G401 (cell line): ENCODE results near the gene TNKS1BP1. TPM values are rescaled to one million over a fixed set of nuclear protein-coding genes. Genes with fewer than 3 reads are reported as not detected.
"Not testable (repeated sequence)": the region's sequence is repeated elsewhere in the genome, so short reads cannot be mapped to it uniquely, and the experiment has no call there.

ENCODE experiments used
- DNase-seq: peaks from one replicate; pipeline ENCODE4 v3.0.0-alpha.2; 2015; ENCODE audit warnings: low spot score
- in situ Hi-C: cut with HindIII; loops from 2 replicates; pipeline ENCODE4 v1.10.0; 2016; ENCODE audit warnings: low sequenced_read_pairs, mixed read lengths
- total RNA-seq: library from RNA; depleted of rRNA; stranded (reverse); fragments of >200 nt; shearing (Covaris generic); gene quantifications from 2 replicates; pipeline ENCODE4 v1.2.3, GENCODE V29; 2014; rRNA removed

Gene TNKS1BP1
- total RNA-seq = 36.0 and 46.3 TPM in 2 replicates

GRCh38 chr11:57324886-57325734 is at the start of gene TNKS1BP1:
TNKS1BP1 (minus strand) TSS chr11:57324952; CDS start chr11:57321885, 3,067 bp downstream.
- peak; percentile 97 for DNase-seq
- in situ Hi-C loops = no loop called here

- in situ Hi-C loops = no loop called here
Observed at GRCh38 chr11:57373146-57373545, 48.4 kb upstream of the TNKS1BP1 start.

GRCh38 chr11:57370941-57371340 is 46.2 kb upstream of the TNKS1BP1 start:
- no peak for DNase-seq
- in situ Hi-C loops = no loop called here

More at GRCh38 chr11:57373146-57373545, 48.4 kb upstream of the TNKS1BP1 start:
- DNase-seq = no peak

- no peak for DNase-seq
- in situ Hi-C loops = no loop called here
Observed at GRCh38 chr11:57370251-57370650, 45.5 kb upstream of the TNKS1BP1 start.

DNA sequence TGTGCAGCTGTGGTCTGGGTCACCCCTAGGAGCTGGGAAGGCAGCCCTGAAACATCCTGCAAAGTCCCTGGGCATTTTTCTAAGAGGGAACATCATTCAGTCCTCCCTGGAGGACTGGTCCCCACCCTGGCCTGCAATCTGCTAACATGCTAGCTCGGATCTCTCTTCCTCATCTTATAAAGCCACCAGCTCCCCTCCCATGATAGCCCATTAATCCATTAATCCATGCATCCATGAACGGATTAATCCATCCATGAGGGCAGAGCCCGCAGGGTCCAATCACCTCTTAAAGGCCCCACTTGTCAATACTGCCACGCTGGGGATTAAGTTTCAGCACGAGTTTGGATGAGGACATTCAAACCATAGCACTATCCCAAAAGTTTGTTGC is 44.1 kb upstream of the TNKS1BP1 start:
- in situ Hi-C loops = no loop called here
- DNase-seq = no peak

DNA sequence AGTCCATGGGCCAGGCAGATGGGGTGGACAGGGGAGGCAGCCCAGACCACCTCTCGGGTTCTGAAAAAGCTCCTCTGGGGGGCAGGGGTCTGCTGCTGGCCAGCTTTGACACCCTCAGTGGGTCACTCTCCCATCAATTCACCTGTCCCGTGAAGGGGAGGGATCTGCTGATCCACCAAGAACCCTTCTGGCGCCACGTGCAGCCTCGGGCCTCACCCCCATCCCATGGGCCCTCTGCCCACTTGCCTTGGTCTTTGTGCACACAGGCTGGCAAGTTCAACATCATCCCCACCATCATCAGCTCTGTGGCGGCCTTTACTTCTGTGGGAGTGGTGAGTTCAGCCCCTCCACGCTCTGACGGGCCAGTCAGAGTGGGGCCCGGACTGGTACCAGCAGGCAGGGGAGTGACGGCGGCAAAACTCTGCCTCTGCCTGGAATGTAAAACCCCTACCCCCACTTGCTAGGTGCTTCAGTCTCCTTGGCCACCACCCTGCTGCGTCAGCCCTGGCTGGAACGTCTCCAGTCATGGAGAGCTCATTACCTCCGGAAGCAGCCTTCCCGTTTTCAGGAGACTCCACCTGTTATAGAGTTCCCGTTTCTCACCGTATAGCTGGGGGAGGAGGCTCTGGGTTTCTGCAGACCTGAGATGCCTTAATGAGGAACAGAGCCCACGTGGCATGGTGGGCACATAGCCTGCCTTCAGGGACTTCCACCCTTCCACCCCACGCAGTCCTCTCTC is 43.5 kb upstream of the TNKS1BP1 start:
- in situ Hi-C loops = no loop called here
- DNase-seq = no peak

DNA sequence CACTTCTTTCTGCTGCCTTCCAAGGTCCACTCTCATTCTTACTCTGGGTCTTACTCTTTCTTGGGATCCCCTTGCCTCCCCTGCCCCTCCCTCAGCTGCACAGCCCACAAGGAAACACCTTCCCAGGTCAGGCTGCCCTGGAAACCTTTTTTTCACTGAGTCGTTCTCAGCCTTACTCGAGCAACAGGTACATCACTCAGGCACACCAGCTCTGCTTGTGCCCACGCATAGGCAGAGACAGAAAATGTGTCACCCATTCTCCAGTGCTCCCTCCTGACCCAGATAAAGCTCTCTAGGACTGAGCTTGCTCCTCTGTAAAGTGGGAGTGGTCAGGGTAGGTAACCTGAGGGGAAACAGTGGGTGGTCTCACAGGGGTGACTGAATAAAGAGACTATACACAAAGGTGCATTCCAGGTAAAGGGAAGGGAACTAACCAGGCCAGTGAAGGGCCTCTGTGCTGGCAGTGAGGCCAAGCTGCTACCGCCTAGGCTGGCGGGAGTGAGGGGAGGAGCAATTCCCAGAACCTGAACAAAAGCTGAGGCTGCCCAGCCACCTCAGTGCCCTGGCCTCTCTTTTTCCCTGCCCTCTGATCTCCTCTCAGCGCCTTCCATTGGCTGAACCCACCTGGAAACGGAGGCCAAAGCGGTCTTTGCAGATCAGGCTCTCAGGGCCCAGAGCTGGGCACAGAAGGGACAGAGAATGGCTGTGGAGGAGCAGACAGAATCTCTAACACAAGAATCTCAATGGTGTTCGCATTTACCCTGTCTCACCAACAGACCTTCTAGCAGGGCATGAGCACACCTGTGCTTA is 40.3 kb upstream of the TNKS1BP1 start:
- no peak for DNase-seq
- in situ Hi-C loops = no loop called here

- in situ Hi-C loops = no loop called here
Observed at GRCh38 chr11:57363131-57364080, 38.7 kb upstream of the TNKS1BP1 start.

DNA sequence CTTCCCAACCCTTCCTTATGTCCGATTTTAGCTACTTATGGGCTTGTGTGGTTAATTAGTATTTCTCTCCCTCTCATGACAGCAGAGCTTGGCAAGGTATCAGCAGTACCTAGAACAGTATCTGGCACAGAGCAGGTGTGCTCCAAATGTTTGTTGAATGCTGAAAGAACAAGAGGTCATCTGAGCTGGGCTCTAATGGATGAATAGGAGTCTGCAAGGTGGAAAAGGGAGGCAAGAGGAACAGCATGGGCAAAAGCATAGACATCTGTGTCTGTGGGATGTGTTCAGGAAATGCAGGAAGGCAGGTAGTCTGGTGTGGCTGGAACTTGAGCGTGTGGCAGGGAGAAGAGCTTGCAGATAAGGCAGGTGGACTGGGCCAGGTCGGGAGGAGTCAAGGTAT is 37.2 kb upstream of the TNKS1BP1 start:
- in situ Hi-C loops = no loop called here
- no peak for DNase-seq

More at GRCh38 chr11:57363131-57364080, 38.7 kb upstream of the TNKS1BP1 start:
- no peak for DNase-seq

DNA sequence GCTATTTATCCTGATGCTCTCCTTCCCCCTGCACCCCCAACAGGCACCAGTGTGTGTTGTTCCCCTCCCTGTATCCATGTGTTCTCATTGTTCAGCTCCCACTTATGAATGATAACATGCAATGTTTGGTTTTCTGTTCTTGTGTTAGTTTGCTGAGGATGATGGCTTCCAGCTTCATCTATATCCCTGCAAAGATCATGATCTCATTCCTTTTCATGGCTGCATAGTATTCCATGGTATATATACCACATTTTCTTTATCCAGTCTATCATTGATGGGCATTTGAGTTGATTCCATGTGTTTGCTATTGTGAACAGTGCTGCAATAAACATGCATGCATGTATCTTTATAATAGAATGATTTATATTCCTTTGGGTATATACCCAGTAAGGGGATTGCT is 36.7 kb upstream of the TNKS1BP1 start:
- in situ Hi-C loops, DNase-seq: not testable (repeated sequence)

DNA sequence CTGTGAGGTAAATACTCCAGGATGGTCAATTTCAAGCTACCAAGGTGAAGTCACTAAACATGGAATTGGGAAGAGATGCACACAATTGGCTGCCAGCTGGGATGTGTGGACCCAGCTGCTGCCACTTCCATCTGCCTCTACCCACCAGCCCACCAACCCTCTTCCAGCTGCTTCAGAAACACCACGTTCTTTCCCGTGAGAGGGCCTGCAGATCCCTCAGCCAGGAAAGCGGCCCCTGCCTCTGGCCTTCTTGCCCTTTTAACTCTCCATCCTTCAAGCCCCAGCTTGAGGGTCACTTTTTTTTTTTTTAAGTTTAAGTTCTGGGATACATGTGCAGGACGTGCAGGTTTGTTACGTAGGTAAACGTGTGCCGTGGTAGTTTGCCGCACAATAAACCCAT is 36.2 kb upstream of the TNKS1BP1 start:
- in situ Hi-C loops = no loop called here
- no peak for DNase-seq

GRCh38 chr11:57359896-57360690 is 35.3 kb upstream of the TNKS1BP1 start:
- in situ Hi-C loops = no loop called here
- DNase-seq = no peak

DNA sequence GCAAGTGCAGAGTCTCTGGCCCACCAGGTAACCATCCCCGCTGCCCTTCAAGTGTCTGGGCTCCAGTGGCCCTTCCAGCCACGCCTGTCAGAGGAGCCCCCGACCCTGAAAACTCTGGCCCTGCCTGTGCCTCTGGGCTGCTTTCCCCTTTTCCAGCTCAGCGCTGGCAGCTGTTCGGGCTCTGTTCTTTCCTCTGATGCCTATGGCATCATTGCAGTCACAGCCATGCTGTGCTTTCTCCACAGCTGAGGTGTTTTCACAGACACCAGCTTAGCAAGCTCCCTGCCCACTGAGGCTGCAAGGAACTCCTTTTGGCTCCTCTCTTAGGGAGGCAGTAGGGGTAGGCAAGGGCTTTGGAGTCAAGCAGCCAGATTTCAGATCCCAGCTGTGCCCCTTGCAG is 34.6 kb upstream of the TNKS1BP1 start:
- in situ Hi-C loops = no loop called here
- DNase-seq = no peak

DNA sequence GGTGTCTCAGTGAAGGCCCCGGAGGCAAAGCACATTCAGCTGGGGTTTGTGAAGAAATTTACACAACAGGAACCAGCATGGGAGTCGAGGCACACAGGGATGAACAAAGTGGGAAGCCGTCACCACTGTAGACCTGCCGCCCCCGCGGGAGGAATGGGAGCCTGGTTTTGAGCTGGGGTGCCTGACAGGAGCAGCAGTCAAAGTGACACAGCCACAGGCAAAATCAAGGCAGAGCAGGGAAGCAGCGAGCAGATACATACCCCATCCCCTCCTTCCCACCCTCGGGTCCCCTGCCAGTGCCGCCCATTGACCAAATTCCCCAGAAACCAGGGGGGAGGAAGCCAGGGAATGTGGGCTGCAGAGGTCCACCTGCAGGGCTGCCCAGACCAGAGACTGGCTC is 34.2 kb upstream of the TNKS1BP1 start:
- in situ Hi-C loops = no loop called here
- no peak for DNase-seq

DNA sequence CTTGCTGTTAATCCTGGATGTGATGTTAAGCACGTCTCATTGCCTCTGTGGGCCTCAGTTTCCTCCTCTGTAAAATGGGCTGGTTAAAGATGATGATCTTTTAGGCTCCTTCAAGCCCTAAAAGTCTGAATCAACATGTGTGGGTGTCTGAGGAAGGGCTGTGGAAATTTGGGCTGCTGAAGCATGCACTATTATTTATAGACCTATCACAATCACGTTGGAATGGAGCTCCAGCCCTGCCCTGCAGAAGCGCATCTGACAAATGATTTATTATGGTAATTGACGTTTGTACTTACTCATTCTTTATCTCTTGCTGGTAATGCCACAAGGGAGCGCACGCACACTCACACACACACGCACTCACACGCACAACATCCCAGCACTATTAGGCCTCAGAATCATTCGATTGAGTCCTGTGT is 33.8 kb upstream of the TNKS1BP1 start:
- no peak for DNase-seq
- in situ Hi-C loops = no loop called here

DNA sequence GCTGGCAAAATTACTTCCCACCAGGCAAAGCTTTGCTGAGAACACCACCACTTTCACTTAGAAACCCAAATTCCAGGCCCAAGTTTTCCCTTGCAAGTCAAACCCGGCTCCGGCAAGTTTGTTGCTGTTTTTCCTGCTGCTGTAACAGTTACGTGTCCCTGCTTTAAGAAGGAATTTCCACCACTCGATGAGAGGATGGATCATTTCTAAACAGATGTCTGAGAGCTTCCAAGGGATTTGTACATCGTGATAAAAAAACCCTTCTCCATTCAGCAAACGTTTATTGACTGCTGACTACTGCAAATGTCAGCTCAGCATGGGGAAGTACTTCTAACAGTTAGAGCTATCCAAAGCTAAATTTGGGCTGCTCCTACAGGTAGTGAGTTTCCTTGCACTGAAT is 33.1 kb upstream of the TNKS1BP1 start:
- in situ Hi-C loops = no loop called here

GRCh38 chr11:57357310-57357709 is 32.6 kb upstream of the TNKS1BP1 start:
- in situ Hi-C loops = no loop called here
- no peak for DNase-seq

More for the DNA sequence above, 33.1 kb upstream of the TNKS1BP1 start:
- no peak for DNase-seq

DNA sequence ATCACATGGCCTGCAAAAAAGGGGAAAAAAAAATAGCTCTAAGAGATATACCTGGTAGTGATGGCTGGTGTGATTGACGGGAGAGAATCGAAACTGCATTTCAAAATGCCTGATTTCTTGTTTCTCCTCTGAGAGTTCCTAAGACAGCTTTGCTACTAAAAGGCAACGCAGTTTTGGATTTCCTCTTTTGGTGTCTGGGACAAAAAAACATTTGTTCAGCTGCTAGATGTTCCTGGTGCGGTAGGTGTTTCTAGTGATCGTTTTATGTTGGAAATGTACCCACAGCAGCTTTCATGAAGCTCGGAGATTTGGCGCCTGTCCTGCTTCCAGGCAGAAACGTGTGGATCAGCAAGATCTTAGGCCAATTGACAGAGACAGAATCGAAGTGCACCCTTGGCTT is 31.5 kb upstream of the TNKS1BP1 start:
- in situ Hi-C loops = no loop called here
- no peak for DNase-seq
